ENCODE measurements around the gene FOXL1.
"Not testable (repeated sequence)": the region's sequence is repeated elsewhere in the genome, so short reads cannot be mapped to it uniquely, and the experiment has no call there.

The FOXL1 gene

DNA sequence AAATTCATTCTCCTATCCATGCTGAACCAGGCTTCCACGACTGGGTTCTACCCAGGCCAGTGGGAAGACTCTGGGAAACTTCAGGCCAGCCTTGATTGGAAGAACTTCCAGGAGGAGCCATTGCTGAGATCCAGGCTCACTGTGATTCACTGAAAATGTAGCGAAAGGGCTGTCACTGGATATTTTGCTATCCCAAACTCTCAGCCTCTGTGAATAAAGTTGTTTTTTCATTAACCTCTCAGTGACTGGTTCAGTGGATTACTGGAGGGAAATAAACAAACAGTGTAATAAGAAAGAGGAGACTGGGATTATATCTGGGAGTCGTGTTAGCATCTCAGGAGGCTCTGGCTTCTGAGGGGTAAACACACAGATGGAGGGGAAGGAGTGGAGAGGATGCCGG is 3.1 kb downstream of the FOXL1 start:
- DNase-seq: no peak

- DNase-seq: no peak
Measured at GRCh38 chr16:86584071-86584685, 5.8 kb downstream of the FOXL1 start.

DNA sequence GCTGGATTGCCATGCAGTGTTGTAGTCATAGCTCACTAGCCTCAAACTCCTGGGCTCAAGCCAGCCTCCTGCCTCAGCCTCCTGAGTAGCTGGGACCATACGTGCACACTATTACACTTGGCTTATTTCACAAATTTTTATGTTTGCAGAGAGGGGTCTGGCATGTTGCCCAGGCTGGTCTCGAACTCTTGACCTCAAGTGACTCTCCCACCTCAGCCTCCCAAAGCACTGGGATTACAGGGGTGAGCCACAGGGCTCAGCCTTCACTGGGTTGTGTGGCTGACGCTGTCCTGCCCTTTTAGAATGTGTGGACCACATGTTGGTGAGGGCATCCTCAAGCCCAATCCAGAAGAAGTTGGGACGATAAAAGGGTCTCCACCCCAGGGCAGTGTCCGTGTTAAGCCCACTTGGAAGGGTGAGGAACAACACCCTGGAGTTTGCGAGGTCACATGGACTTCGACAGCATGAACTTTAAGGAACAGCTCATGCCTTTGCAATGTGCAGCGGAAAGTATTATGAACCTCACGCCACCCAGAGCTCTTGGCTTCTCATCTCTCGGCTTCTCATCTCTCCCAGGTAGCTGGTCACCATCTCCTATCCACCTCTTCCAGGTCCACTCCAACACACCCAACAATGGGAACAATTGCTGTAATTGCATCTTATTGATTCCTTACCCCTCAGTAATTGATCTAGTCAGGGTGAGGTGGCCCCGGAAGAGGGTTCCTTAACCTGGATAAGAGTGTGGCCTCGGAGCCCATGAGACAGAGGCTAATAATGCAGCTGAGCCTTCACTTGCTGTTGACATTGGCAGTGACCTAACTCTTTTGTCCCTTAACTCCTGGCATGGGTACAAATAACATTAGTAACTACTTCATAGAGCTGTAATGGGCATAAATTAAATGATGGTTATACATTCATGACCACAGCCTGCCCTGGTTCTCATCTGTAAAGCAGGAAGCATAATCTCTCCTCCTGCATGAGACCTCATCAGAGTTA is 6.7 kb downstream of the FOXL1 start:
- no peak for DNase-seq

DNA sequence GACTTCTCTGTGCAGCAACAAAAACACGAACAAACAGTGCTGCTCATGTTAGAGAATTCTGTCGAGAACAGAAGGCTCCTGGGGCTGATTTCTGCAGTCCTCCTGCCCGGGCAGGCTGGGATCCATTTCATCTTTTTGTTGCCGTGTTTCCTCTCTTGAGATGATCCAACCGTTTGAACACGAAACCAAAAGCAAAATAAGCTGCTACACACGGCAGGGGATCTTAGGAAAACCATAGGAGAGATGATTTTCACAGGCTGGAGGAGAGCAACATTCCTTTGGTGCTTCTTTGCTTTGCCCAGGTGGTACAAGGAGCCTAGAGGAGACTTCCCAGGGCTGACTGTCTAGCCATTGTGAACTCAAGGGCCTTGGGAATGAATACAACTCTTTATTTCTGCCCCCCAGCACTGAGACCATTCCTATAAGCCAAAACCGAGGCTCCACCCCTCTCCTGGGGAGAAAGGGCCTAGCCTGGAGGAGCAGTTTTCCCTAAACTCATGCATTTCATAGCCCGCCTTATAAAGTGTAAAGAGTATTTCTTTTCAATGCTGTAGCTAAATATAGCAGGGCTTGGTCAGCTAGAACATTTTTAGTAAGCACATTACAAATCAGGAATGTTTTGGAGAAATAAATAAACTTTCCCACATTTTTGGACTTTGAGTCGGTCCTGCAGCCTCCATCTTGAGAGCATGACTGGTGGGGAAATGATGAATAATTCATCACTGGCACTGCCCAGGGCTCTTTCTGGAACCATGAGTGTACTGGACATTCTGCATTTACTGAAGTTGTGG is 7.7 kb downstream of the FOXL1 start:
- no peak for DNase-seq

DNA sequence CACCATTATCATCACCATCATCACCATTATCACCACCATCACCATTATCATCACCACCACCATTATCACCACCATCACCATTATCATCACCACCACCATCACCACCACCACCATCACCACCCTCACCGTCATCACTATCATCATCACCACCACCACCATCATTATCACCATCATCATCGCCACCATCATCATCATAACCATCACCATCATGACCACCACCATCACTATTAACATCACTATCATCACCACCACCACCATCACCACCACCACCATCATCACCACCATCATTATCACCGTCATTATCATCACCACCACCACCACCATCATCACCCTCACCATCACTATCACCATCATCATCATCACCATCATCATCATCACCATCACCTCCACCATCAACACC is 9.1 kb downstream of the FOXL1 start:
- no peak for DNase-seq

GRCh38 chr16:86587955-86588354 is 9.6 kb downstream of the FOXL1 start:
- not testable (repeated sequence) for DNase-seq

GRCh38 chr16:86590501-86591144 is 12.3 kb downstream of the FOXL1 start:
- no peak for DNase-seq

- no peak for DNase-seq
Measured at GRCh38 chr16:86591270-86591669, 12.9 kb downstream of the FOXL1 start.

GRCh38 chr16:86593913-86594620 is 15.7 kb downstream of the FOXL1 start:
- no peak for DNase-seq

GRCh38 chr16:86594721-86595120 is 16.4 kb downstream of the FOXL1 start:
- DNase-seq: no peak

GRCh38 chr16:86595983-86596605 is 17.7 kb downstream of the FOXL1 start:
- no peak for DNase-seq

- DNase-seq: no peak
Measured at GRCh38 chr16:86597126-86597879, 19.0 kb downstream of the FOXL1 start.

GRCh38 chr16:86597880-86598606 is 19.7 kb downstream of the FOXL1 start:
- DNase-seq: no peak

GRCh38 chr16:86598607-86599565 is 20.5 kb downstream of the FOXL1 start:
- no peak for DNase-seq

DNA sequence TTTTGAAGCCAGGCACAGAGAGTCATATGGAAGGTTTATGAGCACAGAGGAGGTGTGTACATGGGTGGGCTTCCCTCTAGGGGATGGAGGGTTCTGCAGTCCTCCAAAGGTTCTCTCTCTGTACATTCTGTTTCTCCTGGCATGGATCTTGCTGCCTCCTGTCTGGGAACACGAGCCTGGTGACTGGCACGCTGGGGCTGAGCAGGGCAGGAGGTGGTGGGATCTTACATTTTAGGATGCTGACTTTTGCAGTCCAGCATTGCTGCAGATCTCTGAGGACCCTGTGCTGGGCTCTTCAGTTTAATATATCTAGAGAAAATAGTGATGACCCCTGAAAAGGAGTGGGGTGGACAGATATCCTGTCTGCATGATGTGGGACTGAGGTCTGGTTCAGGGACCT is 23.0 kb downstream of the FOXL1 start:
- DNase-seq: no peak

- no peak for DNase-seq
Measured at GRCh38 chr16:86602521-86602920, 24.2 kb downstream of the FOXL1 start.

- peak; percentile 17 for DNase-seq
Measured at GRCh38 chr16:86604436-86605193, 26.3 kb downstream of the FOXL1 start.

GRCh38 chr16:86605950-86606349 is 27.6 kb downstream of the FOXL1 start:
- DNase-seq: no peak

All from effector CD4-positive, alpha-beta T cell (primary cell).